Measurements from ENCODE around the gene RASSF5. TPM values are rescaled to one million over a fixed set of nuclear protein-coding genes. Genes with fewer than 3 reads are reported as not detected.

RASSF5 gene
- total and polyA plus RNA-seq, 4 donors, result 4.8 to 10.0 (median 5.5) TPM

DNA sequence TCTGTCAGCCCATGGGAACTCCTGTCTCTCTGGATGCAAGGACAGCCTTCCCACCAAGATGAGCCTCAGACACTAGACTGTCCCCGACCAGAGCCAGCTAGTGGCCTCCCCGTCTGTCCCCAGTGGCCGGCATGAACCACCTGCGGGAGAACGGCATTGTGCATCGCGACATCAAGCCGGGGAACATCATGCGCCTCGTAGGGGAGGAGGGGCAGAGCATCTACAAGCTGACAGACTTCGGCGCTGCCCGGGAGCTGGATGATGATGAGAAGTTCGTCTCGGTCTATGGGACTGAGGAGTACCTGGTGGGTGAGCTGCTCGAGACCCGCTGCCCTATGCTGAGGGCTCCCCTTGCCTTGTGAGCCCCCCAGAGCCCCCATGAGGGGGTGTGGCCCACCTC, 31.3 kb upstream of the RASSF5 start:
- no peak for DNase-seq (ENCODE audit: low spot score)

DNA sequence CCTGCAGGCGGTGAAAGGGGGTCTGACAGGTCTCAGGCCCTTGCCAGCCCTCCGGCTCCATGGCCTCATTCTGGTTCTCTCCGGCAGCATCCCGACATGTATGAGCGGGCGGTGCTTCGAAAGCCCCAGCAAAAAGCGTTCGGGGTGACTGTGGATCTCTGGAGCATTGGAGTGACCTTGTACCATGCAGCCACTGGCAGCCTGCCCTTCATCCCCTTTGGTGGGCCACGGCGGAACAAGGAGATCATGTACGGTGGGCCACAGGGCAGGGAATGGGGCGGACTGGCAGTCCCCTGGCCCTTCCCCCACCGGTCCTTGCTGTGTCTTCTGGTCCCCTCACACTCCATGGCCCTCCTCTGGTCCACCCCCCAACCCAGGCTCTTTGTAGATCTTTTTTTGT, 30.7 kb upstream of the RASSF5 start:
- H3K27me3 ChIP-seq (ENCODE audit: control insufficient read depth in 4 of 4, insufficient read depth in 4 of 4, low read length in 3 of 4), result no peaks in the 10 kb centered on the region
- no peak overlapping the region for H3K9ac ChIP-seq (ENCODE audit: low read depth in 1 of 2, low read length in 2 of 2)
- WGBS, result 95% methylated on average over 14 of the region's 14 CpGs
- peaks cover 0 to 3% (median under 1%) of the 10 kb centered on the region in 4 donors for H3K4me1 ChIP-seq (ENCODE audit: control insufficient read depth in 4 of 4, insufficient read depth in 4 of 4, low read length in 3 of 4)
- H3K27ac ChIP-seq (ENCODE audit: low read depth in 1 of 2, low read length in 2 of 2), result no peak overlapping the region
- H3K4me3 ChIP-seq (ENCODE audit: low read depth in 1 of 3, low read length in 3 of 3), result no peak overlapping the region
- no peak for DNase-seq (ENCODE audit: low spot score)
- peaks cover 0 to 4% (median 0%) of the 10 kb centered on the region in 4 donors for H3K36me3 ChIP-seq (ENCODE audit: control insufficient read depth in 4 of 4, insufficient read depth in 3 of 4, low read depth in 1 of 4, low read length in 3 of 4)
- H3K9me3 ChIP-seq (ENCODE audit: control insufficient read depth in 4 of 4, low read length in 3 of 4), result no peaks in the 10 kb centered on the region
- TF ChIP-seq JUND (IDR thresholded peaks at IDR 0.05), result no peak
- no peak for TF ChIP-seq NR2F2 (IDR thresholded peaks at IDR 0.05)
- no peak for TF ChIP-seq GABPA (IDR thresholded peaks at IDR 0.05 in 1 of 2, conservative IDR thresholded peaks at IDR 0.05 in 1 of 2)
- no peak for TF ChIP-seq RAD21 (IDR thresholded peaks at IDR 0.05)
- TF ChIP-seq, protein P1, sequence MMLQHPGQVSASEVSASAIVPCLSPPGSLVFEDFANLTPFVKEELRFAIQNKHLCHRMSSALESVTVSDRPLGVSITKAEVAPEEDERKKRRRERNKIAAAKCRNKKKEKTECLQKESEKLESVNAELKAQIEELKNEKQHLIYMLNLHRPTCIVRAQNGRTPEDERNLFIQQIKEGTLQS (IDR thresholded peaks at IDR 0.05), result no peak
- TF ChIP-seq, protein P2, sequence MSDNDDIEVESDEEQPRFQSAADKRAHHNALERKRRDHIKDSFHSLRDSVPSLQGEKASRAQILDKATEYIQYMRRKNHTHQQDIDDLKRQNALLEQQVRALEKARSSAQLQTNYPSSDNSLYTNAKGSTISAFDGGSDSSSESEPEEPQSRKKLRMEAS (IDR thresholded peaks at IDR 0.05), result no peak
- TF ChIP-seq, protein P3, sequence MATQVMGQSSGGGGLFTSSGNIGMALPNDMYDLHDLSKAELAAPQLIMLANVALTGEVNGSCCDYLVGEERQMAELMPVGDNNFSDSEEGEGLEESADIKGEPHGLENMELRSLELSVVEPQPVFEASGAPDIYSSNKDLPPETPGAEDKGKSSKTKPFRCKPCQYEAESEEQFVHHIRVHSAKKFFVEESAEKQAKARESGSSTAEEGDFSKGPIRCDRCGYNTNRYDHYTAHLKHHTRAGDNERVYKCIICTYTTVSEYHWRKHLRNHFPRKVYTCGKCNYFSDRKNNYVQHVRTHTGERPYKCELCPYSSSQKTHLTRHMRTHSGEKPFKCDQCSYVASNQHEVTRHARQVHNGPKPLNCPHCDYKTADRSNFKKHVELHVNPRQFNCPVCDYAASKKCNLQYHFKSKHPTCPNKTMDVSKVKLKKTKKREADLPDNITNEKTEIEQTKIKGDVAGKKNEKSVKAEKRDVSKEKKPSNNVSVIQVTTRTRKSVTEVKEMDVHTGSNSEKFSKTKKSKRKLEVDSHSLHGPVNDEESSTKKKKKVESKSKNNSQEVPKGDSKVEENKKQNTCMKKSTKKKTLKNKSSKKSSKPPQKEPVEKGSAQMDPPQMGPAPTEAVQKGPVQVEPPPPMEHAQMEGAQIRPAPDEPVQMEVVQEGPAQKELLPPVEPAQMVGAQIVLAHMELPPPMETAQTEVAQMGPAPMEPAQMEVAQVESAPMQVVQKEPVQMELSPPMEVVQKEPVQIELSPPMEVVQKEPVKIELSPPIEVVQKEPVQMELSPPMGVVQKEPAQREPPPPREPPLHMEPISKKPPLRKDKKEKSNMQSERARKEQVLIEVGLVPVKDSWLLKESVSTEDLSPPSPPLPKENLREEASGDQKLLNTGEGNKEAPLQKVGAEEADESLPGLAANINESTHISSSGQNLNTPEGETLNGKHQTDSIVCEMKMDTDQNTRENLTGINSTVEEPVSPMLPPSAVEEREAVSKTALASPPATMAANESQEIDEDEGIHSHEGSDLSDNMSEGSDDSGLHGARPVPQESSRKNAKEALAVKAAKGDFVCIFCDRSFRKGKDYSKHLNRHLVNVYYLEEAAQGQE (IDR thresholded peaks at IDR 0.05), result no peak
- TF ChIP-seq YY1 (IDR thresholded peaks at IDR 0.05), result no peak
- TF ChIP-seq EGR1 (IDR thresholded peaks at IDR 0.05; ENCODE audit: low read depth in 2 of 2), result no peak
- TF ChIP-seq HNF4G (IDR thresholded peaks at IDR 0.05), result no peak
- no peak for TF ChIP-seq HNF4A (conservative IDR thresholded peaks at IDR 0.05)
- TF ChIP-seq FOXA1 (IDR thresholded peaks at IDR 0.05), result no peak
- TF ChIP-seq TAF1 (conservative IDR thresholded peaks at IDR 0.05), result no peak
- TF ChIP-seq, protein P4, sequence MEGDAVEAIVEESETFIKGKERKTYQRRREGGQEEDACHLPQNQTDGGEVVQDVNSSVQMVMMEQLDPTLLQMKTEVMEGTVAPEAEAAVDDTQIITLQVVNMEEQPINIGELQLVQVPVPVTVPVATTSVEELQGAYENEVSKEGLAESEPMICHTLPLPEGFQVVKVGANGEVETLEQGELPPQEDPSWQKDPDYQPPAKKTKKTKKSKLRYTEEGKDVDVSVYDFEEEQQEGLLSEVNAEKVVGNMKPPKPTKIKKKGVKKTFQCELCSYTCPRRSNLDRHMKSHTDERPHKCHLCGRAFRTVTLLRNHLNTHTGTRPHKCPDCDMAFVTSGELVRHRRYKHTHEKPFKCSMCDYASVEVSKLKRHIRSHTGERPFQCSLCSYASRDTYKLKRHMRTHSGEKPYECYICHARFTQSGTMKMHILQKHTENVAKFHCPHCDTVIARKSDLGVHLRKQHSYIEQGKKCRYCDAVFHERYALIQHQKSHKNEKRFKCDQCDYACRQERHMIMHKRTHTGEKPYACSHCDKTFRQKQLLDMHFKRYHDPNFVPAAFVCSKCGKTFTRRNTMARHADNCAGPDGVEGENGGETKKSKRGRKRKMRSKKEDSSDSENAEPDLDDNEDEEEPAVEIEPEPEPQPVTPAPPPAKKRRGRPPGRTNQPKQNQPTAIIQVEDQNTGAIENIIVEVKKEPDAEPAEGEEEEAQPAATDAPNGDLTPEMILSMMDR (IDR thresholded peaks at IDR 0.05; ENCODE audit: low read depth, low read length, missing input control), result no peak

More for the DNA sequence above, 31.3 kb upstream of the RASSF5 start:
- no peak for TF ChIP-seq RXRA (IDR thresholded peaks at IDR 0.05)
- no peak for TF ChIP-seq YY1 (IDR thresholded peaks at IDR 0.05)
- TF ChIP-seq JUND (IDR thresholded peaks at IDR 0.05), result no peak
- TF ChIP-seq NR2F2 (IDR thresholded peaks at IDR 0.05), result no peak
- TF ChIP-seq FOXA2 (IDR thresholded peaks at IDR 0.05), result no peak
- TF ChIP-seq, protein P4 (IDR thresholded peaks at IDR 0.05; ENCODE audit: low read depth, low read length, missing input control), result no peak
- no peak for TF ChIP-seq HNF4G (IDR thresholded peaks at IDR 0.05)
- TF ChIP-seq, protein P3 (IDR thresholded peaks at IDR 0.05), result no peak
- 94% methylated on average over 17 of the region's 17 CpGs for WGBS
- Histone ChIP-seq H3K9ac (ENCODE audit: low read depth in 1 of 2, low read length in 2 of 2) (no peak overlapping the region), H3K27ac (ENCODE audit: low read depth in 1 of 2, low read length in 2 of 2) (no peak overlapping the region), H3K9me3 (ENCODE audit: control insufficient read depth in 4 of 4, low read length in 3 of 4) (no peaks in the 10 kb centered on the region), H3K4me3 (ENCODE audit: low read depth in 1 of 3, low read length in 3 of 3) (no peak overlapping the region), H3K36me3 (ENCODE audit: control insufficient read depth in 4 of 4, insufficient read depth in 3 of 4, low read depth in 1 of 4, low read length in 3 of 4) (peaks cover 0 to 4% (median 0%) of the 10 kb centered on the region in 4 donors), H3K27me3 (ENCODE audit: control insufficient read depth in 4 of 4, insufficient read depth in 4 of 4, low read length in 3 of 4) (no peaks in the 10 kb centered on the region), H3K4me1 (ENCODE audit: control insufficient read depth in 4 of 4, insufficient read depth in 4 of 4, low read length in 3 of 4) (peaks cover 0 to 7% (median 2%) of the 10 kb centered on the region in 4 donors)
